Nucleus accumbens (tissue), 56 donors: Measurements from ENCODE around the gene SMG7.

Source experiments
- DNase-seq, 56 donors: peaks; one replicate each; lab custom pipeline; 2025; lab: John Stamatoyannopoulos, UW

The SMG7 gene

GRCh38 chr1:183553331-183553730 lies 81.0 kb downstream of the SMG7 start:
- DNase-seq: no peak

DNA sequence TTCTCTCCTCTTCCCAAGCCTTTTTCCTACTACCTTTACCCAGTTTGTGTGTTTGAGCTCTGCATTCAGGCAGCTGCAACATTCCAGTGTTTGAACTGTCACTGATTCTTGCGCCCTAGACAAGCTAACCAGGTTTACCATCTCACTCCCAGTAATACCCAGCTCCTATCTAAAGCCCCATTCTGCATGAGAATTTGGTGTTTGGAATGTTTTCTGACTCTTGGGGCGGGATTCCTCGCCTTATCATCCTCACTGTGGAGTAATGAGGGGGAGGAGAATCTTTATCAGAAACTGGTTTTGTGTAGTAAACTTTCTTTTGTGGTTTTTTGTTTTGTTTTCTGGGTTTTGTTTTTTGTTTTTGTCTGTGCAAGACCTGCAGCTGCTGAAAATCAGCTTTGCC lies 81.5 kb downstream of the SMG7 start:
- DNase-seq: no peak

GRCh38 chr1:183554577-183554976 lies 82.3 kb downstream of the SMG7 start:
- no peak for DNase-seq

- no peak for DNase-seq
Measured at GRCh38 chr1:183559061-183559460, 86.8 kb downstream of the SMG7 start.

DNA sequence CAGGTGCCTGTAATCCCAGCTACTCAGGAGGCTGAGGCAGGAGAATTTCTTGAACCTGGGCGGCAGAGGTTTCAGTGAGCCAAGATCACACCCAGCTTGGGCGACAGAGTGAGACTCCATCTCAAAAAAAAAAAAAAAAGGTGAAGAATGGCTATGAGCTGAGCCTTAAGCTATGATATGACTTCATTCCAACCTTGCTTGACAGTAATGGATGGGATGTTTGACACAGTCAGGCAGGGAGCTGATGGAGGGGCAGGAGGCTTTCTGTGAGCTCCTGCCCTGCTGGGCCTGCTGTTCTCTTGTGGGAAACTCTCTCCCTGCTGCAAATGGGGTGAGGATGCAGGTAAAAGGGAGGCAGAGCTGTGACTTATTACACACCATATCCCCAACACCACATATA lies 90.4 kb downstream of the SMG7 start:
- DNase-seq: no peak

DNA sequence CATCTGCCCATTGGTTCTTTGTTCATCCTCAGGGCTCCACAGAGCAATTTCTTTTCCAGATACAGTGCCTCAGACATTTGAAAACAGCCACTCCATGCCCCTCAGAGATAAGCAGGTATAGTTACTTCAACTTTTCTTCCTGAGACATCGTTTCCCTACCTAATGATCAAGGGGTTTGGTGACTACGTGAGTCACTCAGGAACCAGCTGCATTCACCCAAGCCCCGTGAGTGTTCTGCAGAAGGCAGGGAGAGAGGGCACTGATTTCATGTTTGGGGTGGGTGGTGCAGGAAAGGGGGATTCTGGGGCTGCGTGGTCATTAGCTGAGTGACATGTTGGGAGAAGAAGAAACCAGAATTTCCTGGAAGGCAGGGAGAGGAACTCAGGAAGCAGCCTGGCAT lies 93.0 kb downstream of the SMG7 start:
- no peak for DNase-seq

DNA sequence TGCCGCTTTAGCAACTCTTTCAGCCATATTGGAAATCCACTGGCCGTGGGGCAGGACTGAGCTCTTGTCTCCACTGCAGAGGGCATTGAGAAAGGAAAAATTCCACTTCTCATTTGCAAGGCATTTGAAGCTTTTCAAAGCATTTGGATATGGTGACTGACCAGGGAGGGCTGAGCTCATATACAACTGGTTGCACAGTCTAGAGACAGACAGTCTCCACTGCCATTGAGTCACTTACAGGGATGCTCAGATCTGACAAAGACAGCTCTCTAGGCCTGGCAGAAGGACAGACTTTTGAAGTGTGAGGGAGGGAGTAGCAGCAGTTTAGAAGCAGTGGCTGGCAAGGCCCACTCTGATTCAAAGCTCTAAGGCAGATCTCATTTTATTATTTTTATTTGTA lies 93.7 kb downstream of the SMG7 start:
- DNase-seq: no peak

DNA sequence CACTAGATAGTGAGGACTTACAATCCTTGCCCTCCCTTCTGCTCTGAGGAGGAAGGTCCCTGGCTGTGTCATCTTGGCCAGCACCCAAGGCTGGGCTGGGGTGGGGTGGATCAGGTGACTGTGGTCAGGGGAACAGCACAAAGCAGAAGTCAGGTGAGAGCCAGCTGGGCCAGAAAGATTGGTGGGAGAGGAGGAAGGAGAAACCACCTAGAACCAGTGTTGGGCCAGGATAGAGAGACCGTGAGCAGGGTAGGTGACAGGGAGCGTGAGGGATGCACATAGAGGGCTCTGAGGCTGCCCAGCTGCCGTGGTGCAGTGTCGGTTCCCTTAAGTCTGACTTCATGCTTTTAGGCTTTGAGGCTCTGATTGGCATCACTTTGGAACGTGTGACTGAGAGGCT lies 95.3 kb downstream of the SMG7 start:
- DNase-seq: peak in 1 of 56 donors; percentile 21

- DNase-seq: peak in 1 of 56 donors; percentile 16
Measured at GRCh38 chr1:183568176-183569021, 96.1 kb downstream of the SMG7 start.

DNA sequence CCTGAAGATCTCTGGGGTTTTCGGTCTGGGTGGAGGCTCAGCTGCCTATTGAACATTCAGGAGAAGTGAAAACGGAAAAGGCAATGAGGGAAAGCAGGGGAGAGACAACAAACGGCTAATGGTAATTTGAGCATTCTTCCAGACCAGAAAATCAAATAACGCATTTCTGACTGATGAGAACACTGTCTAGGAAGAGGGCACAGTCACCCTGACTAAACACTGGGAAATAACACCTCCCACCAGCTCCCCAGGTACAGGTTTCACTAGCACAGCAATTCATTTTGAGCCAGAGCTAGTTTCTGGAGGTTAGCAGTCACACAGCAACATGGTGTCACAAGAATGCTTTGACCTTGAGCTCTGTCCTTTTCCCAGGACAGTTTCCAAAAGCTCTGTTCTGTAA lies 96.8 kb downstream of the SMG7 start:
- no peak for DNase-seq

DNA sequence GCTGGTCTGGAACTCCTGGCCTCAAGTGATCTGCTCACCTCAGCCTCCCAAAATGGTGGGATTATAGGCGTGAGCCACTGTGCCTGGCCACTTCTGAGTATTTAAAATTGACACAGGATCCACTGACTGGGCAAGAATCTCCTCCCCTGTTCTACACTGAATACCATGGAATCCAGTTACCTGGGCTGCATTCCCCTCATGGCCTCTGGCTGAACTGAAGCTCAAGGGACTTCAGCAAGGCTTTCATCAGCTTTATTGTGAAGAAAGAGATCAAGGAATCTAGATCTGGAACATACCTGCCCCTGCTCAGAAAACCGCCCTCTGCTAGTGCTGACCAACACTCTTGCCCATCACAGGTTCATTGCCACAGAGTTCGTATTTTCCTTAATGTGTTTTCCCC lies 97.5 kb downstream of the SMG7 start:
- DNase-seq: no peak

DNA sequence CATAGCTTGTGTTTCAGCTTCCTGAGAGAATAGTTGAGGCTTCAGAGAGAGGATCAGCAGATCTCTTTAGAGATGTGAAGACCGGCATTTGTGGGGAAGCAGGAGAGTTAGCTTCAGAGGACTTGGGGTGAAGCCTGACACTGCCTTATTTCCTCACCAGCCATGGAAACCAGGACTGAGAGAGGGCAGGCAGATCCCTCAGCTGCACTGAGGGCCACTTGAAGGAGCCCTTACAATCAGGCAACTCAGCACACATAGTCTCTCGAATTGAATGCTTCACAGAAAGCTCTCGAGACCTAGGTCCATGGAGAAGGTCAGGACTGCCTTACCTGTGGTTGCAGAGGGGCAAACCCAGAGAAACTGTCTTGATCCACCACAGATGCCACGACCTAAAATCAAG lies 98.2 kb downstream of the SMG7 start:
- no peak for DNase-seq

DNA sequence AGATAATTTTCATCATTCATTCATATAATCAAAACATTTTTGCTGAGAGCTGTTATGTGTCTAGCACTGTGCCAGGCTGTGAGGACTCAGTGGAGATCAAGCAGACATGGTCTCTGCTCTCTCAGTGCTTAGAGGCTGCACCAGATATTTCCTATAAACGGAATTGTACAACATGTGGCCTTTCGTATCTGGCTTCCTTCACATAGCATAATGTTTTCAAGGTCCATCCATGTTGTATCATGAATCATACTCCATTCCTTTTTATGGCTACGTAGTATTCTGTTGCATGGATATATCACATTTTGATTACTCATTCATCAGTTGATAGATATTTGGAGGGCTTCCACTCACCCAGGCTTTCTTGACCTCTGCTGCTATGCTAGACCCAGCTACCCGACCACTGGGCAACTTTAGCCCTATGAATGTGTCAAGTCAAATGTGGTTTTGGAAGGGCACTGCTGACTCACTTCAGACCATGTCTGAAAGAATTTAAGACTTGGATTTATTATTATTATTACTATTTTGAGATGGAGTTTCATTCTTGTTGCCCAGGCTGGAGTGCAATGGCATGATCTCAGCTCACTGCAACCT lies 99.5 kb downstream of the SMG7 start:
- no peak for DNase-seq

DNA sequence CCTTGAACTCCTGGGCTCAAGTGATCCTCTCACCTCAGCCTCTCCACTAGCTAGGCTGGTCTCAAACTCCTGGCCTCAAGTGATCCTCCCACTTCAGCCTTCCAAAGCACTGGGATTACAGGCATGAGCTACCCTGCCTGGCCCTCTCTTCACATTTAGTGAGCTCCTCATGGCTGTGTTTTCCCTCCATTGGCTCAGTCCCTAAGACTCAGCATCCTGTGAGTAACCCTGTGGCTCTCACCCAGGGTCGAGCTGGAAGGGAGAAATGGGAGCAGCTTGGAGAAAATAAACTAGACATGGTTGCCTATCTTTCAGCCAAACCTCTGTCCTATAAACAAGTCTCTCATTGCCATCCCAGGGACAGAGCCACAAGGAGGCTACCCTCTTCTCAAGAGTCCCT lies 100.4 kb downstream of the SMG7 start:
- no peak for DNase-seq

DNA sequence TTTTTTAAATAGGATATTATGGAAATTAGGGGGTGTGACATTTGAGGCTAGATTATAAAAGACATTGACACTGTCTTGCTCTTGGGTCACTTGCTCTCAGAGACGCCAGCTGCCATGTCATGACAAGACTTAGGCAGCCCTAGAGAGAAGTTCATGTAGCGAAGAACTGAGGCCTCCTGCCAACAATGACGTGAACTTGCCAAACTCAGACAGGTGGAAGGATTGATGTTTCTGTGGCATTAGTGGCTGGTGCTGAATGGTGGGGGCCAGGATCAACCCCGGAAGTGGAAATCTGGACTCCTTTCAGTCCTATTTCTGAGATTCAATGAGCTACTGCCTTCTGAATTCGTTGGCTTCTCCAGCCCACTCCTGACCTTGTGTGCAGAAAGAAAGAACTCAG lies 103.3 kb downstream of the SMG7 start:
- DNase-seq: no peak

DNA sequence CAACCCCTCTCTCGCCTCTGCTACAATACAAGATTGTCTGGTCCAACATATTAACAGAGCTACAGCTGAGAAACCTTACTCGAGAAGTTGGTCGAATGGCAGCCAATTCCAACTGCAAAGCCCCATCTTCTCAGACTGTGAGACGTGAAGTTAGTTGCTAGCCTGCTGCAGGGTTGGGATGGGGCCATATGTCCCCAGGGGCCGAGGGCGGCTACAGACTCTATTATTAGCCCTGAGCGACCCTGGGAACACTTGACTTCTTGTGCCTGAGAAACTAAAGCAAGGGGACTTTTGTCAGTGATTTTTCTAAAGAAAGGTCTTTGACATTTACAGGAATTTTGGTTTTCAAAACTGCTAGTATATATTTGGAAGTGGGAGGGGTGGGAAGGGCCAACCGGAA lies 104.2 kb downstream of the SMG7 start:
- DNase-seq: no peak

GRCh38 chr1:183577897-183578465 lies 105.7 kb downstream of the SMG7 start:
- DNase-seq: no peak

GRCh38 chr1:183578856-183579255 lies 106.6 kb downstream of the SMG7 start:
- no peak for DNase-seq

DNA sequence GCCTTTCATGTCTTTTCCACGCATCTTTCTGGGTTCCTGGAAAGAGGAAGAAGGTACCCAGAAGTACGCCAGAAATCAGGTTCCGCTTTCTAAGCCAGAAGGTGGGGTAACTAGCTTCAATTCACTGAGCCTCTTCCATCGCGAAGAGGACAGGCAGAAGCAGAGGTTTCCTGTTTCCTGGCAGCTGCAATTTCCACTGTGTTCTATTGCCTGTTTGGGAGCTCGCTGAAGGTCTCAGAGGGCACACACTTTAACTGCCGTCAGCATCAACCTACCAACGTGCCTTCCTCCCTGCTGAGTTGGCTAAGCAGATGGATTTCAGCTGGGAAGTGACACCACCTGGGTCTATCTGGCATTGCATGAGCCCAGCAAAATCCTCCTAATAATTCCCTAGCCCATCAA lies 108.0 kb downstream of the SMG7 start:
- peak in 1 of 56 donors; percentile 26 for DNase-seq

GRCh38 chr1:183582021-183582713 lies 109.9 kb downstream of the SMG7 start:
- DNase-seq: no peak

DNA sequence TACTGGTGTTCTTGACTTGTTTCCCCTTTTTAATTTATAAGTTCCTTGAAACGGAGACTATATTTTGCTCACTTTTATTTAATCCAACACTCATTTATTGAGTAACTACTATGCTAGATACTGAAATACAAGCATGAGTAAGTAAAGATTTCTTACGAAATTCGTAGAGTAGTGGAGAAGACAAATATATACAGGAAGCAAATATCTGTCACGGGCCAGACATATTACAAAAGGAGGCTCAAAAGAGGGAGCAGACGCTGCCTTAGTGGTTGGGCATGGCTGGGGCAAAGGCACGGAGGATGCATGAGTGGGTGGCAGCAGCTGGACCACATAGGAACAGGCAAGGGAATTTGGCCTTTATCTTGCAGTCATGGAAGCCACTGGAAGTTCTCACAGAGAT lies 111.2 kb downstream of the SMG7 start:
- DNase-seq: no peak
